ENCODE data around the gene LRMDA.

DNA sequence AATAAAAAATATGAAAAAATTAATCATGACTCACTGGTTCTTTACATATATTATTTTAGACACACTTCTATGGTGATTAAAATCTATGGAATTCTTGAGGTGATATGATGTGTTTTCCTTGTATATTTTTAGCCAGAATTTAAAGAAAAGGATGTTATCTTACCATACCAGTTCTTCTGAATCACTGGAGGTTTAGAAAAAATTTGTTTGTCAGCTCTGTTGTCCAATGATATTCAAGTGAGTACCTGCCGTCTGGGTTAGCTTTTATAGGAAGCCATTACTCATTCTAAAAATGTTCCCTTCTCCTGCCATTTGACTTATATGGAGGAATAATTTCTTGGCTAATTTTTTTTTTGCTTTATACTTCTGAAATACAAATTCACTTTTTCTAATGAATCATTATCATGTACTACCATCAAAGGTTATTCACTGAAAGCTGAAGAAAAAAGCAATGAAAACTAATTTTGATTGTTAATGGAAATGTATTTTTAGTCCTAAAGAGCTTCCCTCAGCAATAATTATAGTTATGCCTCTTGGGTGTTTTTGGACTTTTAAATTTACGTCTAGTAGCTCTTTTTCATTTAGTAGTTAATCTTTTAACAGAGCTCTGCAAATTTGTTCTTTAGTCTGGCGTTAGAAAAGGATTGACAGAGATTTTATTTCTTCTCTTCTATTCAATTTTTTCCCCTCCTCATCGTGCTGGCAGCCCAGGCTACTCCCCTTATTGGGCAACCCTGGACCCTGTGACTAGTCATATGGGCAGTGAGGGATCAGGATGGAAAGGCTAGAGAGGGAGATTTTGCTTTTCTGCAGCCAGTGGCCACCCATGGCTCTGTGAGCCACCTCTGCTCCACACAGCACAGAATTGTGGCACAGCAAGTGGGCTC lies 434.2 kb downstream of the LRMDA start:
- no peak for TF ChIP-seq CTCF (IDR thresholded peaks at IDR 0.05)
- TF ChIP-seq POLR2A (IDR thresholded peaks at IDR 0.05) = no peak
